MG63 (cell line): ENCODE results near the gene GLIPR1. TPM values are rescaled to one million over a fixed set of nuclear protein-coding genes. Genes with fewer than 3 reads are reported as not detected.
"Not testable (repeated sequence)": the region's sequence is repeated elsewhere in the genome, so short reads cannot be mapped to it uniquely, and the experiment has no call there.

Experiments
- DNase-seq: peaks from one replicate; pipeline ENCODE4 v3.0.0-alpha.2; 2020
- H3K27me3 ChIP-seq: fragments of 250-450 bp; sonication (Bioruptor Pico); 2 replicates; pipeline ENCODE4 v1.5.1; 2020; ENCODE audit warnings: mild to moderate bottlenecking, moderate library complexity
- H3K36me3 ChIP-seq: fragments of 250-450 bp; sonication (Bioruptor Pico); 2 replicates; pipeline ENCODE4 v1.5.1; 2020; ENCODE audit warnings: mild to moderate bottlenecking, moderate library complexity
- H3K4me3 ChIP-seq: fragments of 250-450 bp; sonication (Bioruptor Pico); 2 replicates; pipeline ENCODE4 v1.5.1; 2020; ENCODE audit warnings: mild to moderate bottlenecking, moderate library complexity
- H3K9me3 ChIP-seq: fragments of 250-450 bp; sonication (Bioruptor Pico); 2 replicates; pipeline ENCODE4 v1.5.1; 2020; ENCODE audit warnings: mild to moderate bottlenecking, moderate library complexity
- total RNA-seq: library from RNA; depleted of rRNA; stranded (reverse); fragments of >200 nt; shearing (Covaris generic); gene quantifications from 2 replicates; pipeline ENCODE4 v1.2.3, GENCODE V29; 2014; ENCODE audit warnings: low replicate concordance

Gene GLIPR1
- total RNA-seq, 1 experiment from 2014 or later = 99.6 TPM

DNA sequence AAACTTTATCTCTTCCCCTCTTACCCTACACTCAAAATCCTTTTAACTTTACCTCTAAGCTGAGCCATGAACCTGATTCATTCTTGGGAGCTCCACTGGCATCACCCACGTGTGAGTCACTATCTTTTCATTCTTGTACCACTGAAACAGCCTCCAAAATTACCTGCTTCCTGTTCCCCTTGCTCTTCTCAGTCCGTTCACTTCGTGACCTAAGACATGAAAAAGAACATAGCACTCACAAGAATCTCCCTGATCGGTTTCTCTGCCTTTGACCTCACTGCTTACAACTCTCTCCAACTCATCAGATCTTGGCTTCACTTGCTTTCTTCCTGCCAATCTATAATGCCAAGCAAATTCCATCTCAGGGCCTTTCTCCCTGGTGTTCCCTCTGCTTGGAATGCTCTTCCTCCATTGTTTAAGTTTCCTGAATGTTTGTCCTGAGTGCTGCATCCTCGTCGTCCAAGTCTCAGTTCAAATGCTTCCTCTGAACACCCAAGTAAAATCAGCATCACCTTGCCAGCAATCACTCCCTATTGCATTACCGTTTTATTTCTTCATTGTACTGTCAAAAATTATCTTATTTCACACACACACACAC is 9.2 kb downstream of the GLIPR1 start:
- peak; percentile 80 for DNase-seq
- peaks cover 82% of the 10 kb centered on the region for H3K36me3 ChIP-seq
- no peaks in the 10 kb centered on the region for H3K27me3 ChIP-seq
- H3K9me3 ChIP-seq = no peaks in the 10 kb centered on the region
- no peak overlapping the region for H3K4me3 ChIP-seq

DNA sequence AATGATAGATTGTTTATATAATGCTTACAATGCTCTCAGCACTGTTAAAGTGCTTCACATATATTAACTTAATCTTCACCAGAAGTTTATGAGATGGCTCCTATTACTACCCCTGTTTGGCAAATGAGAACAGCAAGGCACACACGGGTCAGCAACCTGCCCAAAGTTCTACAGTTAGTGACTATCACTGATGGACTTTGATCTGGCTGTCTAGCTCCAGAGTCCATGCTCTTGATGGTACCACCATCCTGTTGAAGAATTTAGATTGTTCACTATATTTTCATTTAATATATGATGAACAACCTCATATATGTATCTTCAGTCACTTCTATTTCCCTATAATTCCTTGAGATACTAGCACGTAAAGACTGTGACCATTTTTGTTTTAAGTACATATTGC is 10.6 kb downstream of the GLIPR1 start:
- Histone ChIP-seq H3K27me3 (no peaks in the 10 kb centered on the region), H3K4me3 (no peak overlapping the region), H3K36me3 (peaks cover 81% of the 10 kb centered on the region), H3K9me3 (no peaks in the 10 kb centered on the region)
- no peak for DNase-seq

DNA sequence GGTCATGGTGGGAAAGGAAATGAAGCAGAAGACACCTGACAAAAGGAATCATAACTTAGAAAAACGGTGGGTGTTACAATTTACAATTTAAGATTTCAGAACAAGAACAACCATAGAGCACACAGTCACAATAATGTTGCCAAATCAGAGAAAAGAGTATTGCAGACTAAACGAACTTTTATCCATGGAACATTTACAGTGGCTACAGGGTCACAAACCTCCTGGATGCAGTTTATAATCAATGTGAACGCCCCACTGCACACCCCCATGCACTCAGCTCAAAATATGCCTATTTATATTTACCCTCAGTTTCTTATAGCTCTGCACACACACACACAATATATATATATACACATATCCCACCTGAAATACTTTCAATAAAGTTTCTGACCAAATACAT is 22.9 kb downstream of the GLIPR1 start:
- no peaks in the 10 kb centered on the region for H3K9me3 ChIP-seq
- H3K36me3 ChIP-seq = peaks cover 89% of the 10 kb centered on the region
- H3K4me3 ChIP-seq = no peak overlapping the region
- no peak for DNase-seq
- no peaks in the 10 kb centered on the region for H3K27me3 ChIP-seq

DNA sequence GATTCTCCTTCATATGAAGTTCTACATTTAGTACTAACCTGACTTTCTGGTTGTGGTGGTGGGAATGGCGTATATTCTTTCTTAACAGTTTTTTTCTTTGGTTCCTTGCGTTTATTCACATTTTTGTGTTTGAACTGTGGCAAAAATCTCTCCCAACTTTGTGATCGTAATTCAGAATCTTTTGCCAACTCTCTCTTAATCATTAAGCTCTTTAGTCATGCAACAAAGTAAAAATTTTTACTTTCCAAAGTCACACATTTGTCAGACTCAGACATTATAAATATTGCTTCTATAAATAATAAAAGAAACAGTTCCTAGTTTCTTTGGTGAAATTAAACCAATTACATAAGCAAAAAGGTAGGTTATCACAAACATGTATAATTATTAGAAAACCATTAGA is 23.3 kb downstream of the GLIPR1 start:
- Histone ChIP-seq H3K27me3 (no peaks in the 10 kb centered on the region), H3K4me3 (no peak overlapping the region), H3K9me3 (no peaks in the 10 kb centered on the region), H3K36me3 (peaks cover 87% of the 10 kb centered on the region)
- no peak for DNase-seq

DNA sequence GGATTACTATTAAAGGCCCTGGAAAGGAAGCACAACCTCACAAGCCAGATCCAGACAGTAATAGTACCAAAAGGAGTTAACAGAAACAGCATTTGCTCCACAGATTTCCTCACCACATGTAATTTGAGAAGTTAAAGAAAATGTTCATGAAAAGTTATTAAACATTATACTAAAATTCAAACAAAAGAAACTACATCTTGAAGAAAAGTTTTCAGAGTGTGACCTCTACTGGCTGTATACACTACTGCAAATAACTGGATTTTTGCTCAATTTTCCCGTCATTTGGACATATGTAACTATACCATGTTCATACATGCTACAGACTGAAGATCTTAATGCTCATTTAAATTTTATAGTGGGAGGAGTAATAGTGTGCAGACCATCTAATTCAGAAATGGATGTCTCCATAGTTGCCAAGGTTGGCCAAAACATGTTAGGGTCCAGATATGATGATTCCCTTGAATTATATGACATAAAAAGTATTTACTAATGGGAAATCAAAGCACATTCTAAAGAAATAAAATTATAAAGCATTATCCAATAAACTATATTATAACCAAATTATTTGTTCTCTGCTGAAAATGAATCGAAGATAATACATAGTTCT is 25.3 kb downstream of the GLIPR1 start:
- no peak overlapping the region for H3K4me3 ChIP-seq
- DNase-seq = no peak
- no peaks in the 10 kb centered on the region for H3K9me3 ChIP-seq
- no peaks in the 10 kb centered on the region for H3K27me3 ChIP-seq
- peaks cover 70% of the 10 kb centered on the region for H3K36me3 ChIP-seq

DNA sequence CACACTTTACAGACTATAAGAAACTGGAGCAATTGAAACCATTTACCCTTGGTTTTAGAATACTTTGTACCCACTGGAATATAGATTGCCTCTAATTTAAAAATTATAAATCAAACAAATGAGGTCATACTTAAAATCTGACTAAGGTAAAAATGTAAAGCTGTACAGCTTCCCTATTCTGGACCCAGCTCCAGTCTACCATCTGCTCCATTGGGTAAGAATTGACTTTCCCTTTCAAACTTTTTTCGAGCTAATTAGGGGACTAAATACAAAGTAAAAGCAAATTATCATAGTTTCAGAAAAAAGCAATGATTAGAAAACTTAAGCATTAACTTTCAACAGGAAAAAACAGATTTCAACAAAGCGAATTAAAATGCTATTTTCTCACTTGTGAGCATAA is 26.5 kb downstream of the GLIPR1 start:
- H3K4me3 ChIP-seq = no peak overlapping the region
- peaks cover 57% of the 10 kb centered on the region for H3K36me3 ChIP-seq
- H3K9me3 ChIP-seq = peaks cover under 1% of the 10 kb centered on the region; the same call in 1 of the 2 replicates
- H3K27me3 ChIP-seq = no peaks in the 10 kb centered on the region
- DNase-seq = no peak

DNA sequence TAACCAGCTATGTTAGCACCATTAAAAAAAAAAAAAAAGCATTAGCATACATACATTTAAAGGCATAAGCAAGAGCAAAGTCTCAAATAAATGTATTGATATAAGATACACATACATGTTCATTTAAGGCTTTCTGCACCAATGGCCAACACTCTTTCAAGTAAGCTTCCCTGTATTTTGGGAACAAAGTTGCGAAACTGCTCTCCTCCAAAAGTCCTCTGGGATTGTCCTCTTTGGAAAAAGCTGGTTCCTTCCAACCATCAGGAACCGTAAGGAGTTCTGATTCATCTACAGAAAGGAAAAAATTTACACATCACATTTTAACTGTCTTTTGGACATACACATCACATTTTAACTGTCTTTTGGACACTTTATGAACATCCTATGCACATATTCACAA is 27.6 kb downstream of the GLIPR1 start:
- Histone ChIP-seq H3K27me3 (no peaks in the 10 kb centered on the region), H3K9me3 (peaks cover 2% of the 10 kb centered on the region; the same call in 1 of the 2 replicates), H3K4me3 (no peak overlapping the region), H3K36me3 (peaks cover 47% of the 10 kb centered on the region)
- DNase-seq = no peak

DNA sequence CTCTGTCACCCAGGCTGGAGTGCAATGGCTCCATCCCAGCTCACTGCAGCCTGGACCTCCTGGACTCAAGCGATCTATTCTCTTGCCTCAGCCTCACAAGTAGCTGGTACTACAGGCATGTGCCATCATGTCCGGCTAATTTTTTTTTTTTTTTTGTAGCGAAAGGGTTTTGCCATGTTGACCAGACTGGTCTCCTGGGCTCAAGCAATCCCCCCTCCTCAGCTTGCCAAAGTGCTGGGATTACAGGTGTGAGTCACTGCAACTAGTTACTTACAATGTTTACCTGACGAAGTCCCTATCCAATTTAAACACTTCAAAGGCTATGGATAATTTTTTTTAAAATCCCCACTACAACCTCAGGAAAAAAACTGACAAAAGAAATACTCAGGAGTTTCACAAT is 29.1 kb downstream of the GLIPR1 start:
- DNase-seq = no peak
- Histone ChIP-seq H3K4me3 (no peak overlapping the region), H3K27me3 (no peaks in the 10 kb centered on the region), H3K36me3 (peaks cover 33% of the 10 kb centered on the region), H3K9me3 (peaks cover 2% of the 10 kb centered on the region; the same call in 1 of the 2 replicates)

DNA sequence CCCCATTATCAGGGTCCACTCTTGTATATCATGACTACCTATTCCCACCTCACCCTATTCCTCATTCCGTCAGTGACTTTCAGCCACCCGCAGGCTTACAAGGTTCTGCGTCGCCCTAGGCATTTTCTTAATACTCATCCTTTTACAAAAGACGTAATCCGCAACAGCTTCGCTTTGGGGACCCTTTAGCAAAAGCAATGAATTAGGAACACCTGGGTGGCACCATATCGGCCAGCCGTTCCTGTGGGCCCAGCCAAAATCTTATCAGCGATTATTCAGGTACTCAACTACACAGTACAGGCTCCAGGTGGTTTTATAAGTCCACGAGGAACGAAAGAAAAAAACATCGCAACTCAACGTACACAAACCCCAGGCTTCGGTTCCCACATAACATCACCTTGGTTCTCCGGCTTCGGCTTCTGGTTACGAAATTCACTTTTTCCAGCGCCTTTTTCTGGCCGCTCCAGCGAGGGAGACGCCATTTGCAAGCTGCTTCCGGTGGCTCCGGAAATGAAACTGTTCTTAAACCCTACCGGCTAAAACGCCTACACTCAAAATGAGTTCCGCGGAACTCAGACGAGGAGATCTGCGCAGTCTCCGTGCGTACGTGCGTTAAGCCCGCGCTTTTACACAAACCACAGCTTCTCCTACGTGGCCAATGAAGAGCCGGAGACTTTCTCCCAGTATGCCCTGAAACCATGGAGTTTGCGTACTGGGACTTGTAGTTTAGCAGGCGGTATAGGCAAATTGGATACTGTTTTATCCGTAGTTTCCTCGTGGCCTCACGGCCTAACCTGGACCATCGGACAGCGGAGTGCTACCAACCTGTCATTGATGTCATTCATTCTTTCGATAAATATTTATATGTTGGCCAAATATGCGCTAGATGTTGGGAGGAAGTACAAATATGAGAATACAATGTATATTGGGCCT is 30.8 kb downstream of the GLIPR1 start, which contains the start of gene KRR1:
Gene KRR1 (minus strand): TSS at position 494 of the 933 bp plus-strand sequence. CDS start 12 bp downstream, at position 482.
- H3K27me3 ChIP-seq = no peaks in the 10 kb centered on the region
- peaks cover 2% of the 10 kb centered on the region; the same call in 1 of the 2 replicates for H3K9me3 ChIP-seq
- peak within 1 kb of the TSS; percentile 95 for H3K4me3 ChIP-seq
- DNase-seq = peak; percentile 94
- H3K36me3 ChIP-seq = peaks cover 17% of the 10 kb centered on the region

DNA sequence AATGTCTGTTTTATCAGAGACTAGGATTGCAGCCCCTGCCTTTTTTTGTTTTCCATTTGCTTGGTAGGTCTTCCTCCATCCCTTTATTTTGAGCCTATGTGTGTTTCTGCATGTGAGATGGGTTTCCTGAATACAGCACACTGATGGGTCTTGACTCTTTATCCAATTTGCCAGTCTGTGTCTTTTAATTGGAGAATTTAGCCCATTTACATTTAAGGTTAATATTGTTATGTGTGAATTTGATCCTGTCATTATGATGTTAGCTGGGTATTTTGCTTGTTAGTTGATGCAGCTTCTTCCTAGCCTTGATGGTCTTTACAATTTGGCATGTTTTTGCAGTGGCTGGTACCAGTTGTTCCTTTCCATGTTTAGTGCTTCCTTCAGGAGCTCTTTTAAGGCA is 40.7 kb downstream of the GLIPR1 start:
- H3K27me3 ChIP-seq, H3K9me3 ChIP-seq, H3K36me3 ChIP-seq, DNase-seq, H3K4me3 ChIP-seq: not testable (repeated sequence)

DNA sequence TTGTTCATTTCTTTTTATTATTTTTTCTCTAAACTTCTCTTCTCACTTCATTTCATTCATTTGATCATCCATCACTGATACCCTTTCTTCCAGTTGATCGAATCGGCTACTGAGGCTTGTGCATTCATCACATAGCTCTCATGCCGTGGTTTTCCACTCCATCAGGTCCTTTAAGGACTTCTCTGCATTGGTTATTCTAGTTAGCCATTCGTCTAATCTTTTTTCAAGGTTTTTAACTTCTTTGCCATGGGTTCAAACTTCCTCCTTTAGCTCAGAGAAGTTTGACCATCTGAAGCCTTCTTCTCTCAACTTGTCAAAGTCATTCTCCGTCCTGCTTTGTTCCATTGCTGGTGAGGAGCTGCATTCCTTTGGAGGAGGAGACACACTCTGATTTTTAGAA is 41.6 kb downstream of the GLIPR1 start:
- not testable (repeated sequence) for H3K36me3 ChIP-seq, H3K27me3 ChIP-seq, DNase-seq, H3K9me3 ChIP-seq, H3K4me3 ChIP-seq

DNA sequence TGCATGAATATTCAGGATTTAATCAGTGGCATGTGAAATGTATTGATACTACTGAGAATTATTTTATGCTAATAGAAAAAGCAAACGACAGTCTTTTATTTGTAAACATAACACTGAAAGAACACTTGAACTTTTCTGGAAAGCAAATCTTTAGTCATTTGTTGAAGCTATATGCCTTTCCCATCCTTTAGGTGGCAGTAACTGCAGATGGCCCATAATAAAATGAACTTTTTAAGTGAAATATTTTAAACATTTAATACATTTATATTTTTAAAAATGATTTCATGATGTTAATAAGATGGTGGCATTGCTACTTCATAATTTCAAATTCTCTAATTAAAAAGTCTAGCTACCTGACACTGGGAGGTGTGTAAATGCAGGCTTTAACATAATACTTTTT is 44.7 kb downstream of the GLIPR1 start:
- no peaks in the 10 kb centered on the region for H3K27me3 ChIP-seq
- no peak for DNase-seq
- H3K9me3 ChIP-seq = peaks cover 10% of the 10 kb centered on the region
- no peaks in the 10 kb centered on the region for H3K36me3 ChIP-seq
- H3K4me3 ChIP-seq = no peak overlapping the region

DNA sequence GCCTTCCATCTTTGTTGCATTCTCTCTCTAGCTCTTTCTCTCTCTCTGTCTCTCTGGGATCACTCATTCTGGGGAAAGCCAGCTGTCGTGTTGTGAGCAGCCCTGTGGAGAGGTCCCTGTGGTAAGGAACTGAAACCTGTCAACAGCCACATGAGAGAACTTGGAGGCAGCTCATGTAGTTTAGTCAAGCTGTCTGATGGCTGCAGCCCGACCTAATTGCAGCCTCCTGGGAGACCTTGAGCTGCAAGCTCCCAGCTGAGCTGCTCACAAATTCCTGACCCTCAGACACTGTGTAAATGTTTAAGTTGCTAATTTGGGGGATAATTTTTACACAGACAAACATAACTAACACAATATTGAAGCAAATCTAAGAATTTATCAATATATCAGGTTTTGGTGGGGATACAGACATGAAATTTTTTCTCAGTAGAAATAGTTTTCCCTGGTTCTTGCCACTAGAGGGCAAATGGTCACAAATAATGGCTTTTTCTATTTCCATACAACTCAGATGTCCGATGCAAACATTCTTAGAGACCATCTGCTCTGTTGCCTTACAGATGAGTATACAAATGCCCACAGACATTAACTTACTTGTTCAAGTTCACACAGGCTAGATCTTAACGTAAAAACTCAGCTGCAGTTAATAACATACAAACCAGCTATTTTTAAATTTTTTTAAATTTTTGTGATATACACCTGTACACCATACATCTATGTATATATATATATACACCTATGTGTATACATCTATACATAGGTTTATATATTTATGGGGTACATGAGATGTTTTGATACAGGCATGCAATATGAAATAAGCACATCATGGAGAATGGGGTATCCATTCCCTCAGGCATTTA is 46.3 kb downstream of the GLIPR1 start:
- H3K9me3 ChIP-seq = no peaks in the 10 kb centered on the region; the same call in 1 of the 2 replicates
- no peak overlapping the region for H3K4me3 ChIP-seq
- DNase-seq = no peak
- no peaks in the 10 kb centered on the region for H3K36me3 ChIP-seq
- no peaks in the 10 kb centered on the region for H3K27me3 ChIP-seq

DNA sequence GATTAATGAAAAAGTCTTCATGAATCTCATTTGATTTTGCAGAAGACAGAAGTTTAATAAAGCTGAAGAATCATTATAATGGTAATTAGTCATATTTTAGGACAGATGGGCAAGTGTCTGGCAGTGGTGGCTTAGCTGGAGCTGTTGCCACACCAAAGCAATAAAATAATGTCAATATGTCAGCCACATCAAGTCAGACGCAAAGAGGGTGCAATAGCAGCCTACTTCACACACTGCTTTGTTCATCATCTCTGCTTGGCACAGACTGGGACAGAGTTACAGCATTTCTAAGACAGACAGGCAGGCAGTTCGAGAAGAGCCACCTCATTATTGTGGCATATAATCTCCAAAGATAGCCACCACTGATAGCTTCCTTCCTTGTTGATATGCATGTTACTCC is 47.7 kb downstream of the GLIPR1 start:
- no peak for DNase-seq
- Histone ChIP-seq H3K9me3 (no peaks in the 10 kb centered on the region), H3K36me3 (no peaks in the 10 kb centered on the region), H3K27me3 (no peaks in the 10 kb centered on the region), H3K4me3 (no peak overlapping the region)

DNA sequence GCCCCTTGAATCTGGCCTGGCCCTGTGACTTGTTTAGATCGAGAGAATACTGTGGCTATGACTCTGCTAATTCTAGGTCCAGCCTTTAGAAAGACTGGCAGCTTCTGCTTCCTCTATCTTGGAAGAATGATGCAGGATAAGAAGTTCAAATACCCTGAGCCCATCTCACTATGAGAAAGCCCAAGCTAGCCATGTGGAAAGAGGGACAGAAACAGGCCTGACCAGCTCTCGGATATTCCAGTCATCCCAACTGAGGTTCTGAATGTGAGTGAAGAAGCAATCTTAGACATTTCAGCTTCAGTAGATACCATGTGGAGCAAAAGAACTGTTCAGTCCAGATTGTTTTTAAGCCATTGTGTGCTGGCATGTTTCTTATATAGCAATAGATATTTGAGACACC is 48.1 kb downstream of the GLIPR1 start:
- no peak for DNase-seq
- Histone ChIP-seq H3K36me3 (no peaks in the 10 kb centered on the region), H3K4me3 (no peak overlapping the region), H3K27me3 (no peaks in the 10 kb centered on the region), H3K9me3 (no peaks in the 10 kb centered on the region)

DNA sequence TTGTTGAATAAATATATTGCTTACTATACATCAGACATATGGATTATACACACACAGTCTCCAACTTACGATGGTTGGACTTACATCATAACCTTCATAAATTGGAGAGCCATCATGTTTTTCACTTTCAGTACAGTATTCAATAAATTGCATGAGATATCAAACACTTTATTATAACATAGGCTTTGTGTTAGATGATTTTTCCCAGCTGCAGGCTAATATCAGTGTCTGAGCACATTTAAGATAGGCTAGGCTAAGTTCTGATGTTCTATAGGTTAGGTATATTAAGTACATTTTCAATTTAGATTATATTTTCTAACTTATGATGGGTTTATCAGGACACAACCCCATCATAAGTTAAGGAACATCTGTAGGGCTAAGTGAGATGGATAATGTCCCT is 48.8 kb downstream of the GLIPR1 start:
- H3K27me3 ChIP-seq = no peaks in the 10 kb centered on the region
- H3K9me3 ChIP-seq = no peaks in the 10 kb centered on the region
- no peak overlapping the region for H3K4me3 ChIP-seq
- no peak for DNase-seq
- H3K36me3 ChIP-seq = no peaks in the 10 kb centered on the region
